SK-N-SH (cell line): ENCODE data around the gene MAP2K7. TPM values are rescaled to one million over a fixed set of nuclear protein-coding genes. Genes with fewer than 3 reads are reported as not detected.

Experiments used
- CTCF ChIA-PET: fragments of 300-600, 350-600 bp; formaldehyde crosslinking; extraction: SDS; loops from one replicate; lab custom pipeline; 2021; lab: Yijun Ruan, JAX
- POLR2A ChIA-PET: fragments of 350-600 bp; sonication (Branson Sonifier 250); formaldehyde crosslinking; extraction: SDS; loops from one replicate; lab custom pipeline; 2020; ENCODE audit warnings: antibody characterized with exemption, inconsistent platforms; lab: Yijun Ruan, JAX
- DNase-seq: peaks from one replicate; pipeline ENCODE4 v3.0.0; 2012
- H2AFZ ChIP-seq: fragments of 200-600 bp; sonication (generic); 2 replicates; pipeline ENCODE4 v1.8.1; 2016; ENCODE audit warnings: antibody characterized with exemption, mild to moderate bottlenecking, low read depth
- H3F3A ChIP-seq: fragments of 200-600 bp; sonication (generic); replicated peaks from 2 replicates; pipeline ENCODE3; 2016; ENCODE audit warnings: antibody characterized with exemption, mild to moderate bottlenecking; ENCODE audit not compliant: insufficient read depth
- H3K27ac ChIP-seq, 2 experiments: fragments of 200-500 bp in 1 of 2; fragments of 200-600 bp in 1 of 2; sonication (Bioruptor generic) in 1 of 2; sonication (generic), shearing (Covaris generic) in 1 of 2; 2 replicates each; pipeline versions ENCODE4 v1.5.1 to v1.6.1; 2014 to 2016; ENCODE audit warnings: low read depth in 2 of 2, inconsistent platforms in 1 of 2, low read length in 1 of 2, mild to moderate bottlenecking in 1 of 2, mixed read lengths in 1 of 2
- H3K27me3 ChIP-seq: fragments of 200-600 bp; sonication (generic), shearing (Covaris generic); 2 replicates; pipeline ENCODE4 v1.6.1; 2016; ENCODE audit warnings: mixed run types; ENCODE audit not compliant: insufficient read depth
- H3K36me3 ChIP-seq, 2 experiments: fragments of 200-500 bp in 1 of 2; fragments of 200-600 bp in 1 of 2; sonication (Bioruptor generic) in 1 of 2; sonication (generic) in 1 of 2; replicated peaks in 1 of 2; 2 replicates each; pipeline versions ENCODE3 to v1.5.1; 2014 to 2016; ENCODE audit warnings: low read length in 1 of 2, mild to moderate bottlenecking in 1 of 2; ENCODE audit not compliant: insufficient read depth in 2 of 2, control insufficient read depth in 1 of 2
- H3K4me1 ChIP-seq, 2 experiments: fragments of 200-500 bp in 1 of 2; fragments of 200-600 bp in 1 of 2; sonication (Bioruptor generic) in 1 of 2; sonication (generic), shearing (Covaris generic) in 1 of 2; 2 replicates each; pipeline versions ENCODE4 v1.5.1 to v1.6.1; 2014 to 2016; ENCODE audit warnings: low read depth in 1 of 2, low read length in 1 of 2, mixed run types in 1 of 2; ENCODE audit not compliant: insufficient read depth in 2 of 2, control insufficient read depth in 1 of 2
- H3K4me2 ChIP-seq: fragments of 200-600 bp; sonication (generic), shearing (Covaris generic); 2 replicates; pipeline ENCODE4 v1.6.1; 2017; ENCODE audit warnings: mixed run types
- H3K4me3 ChIP-seq, 2 experiments: fragments of 200-500 bp in 1 of 2; fragments of 200-600 bp in 1 of 2; sonication (Bioruptor generic) in 1 of 2; sonication (generic), shearing (Covaris generic) in 1 of 2; 2 replicates each; pipeline versions ENCODE4 v1.5.1 to v1.8.1; 2014 to 2016; ENCODE audit warnings: low read depth in 2 of 2, inconsistent platforms in 1 of 2, low read length in 1 of 2, mild to moderate bottlenecking in 1 of 2, mixed read lengths in 1 of 2, moderate library complexity in 1 of 2
- H3K79me2 ChIP-seq: fragments of 200-600 bp; sonication (generic); 2 replicates; pipeline ENCODE4 v1.8.1; 2017; ENCODE audit warnings: mild to moderate bottlenecking; ENCODE audit not compliant: insufficient read depth
- H3K9ac ChIP-seq: fragments of 200-600 bp; sonication (generic); 2 replicates; pipeline ENCODE4 v1.6.1; 2017; ENCODE audit warnings: mixed run types
- H3K9me2 ChIP-seq: fragments of 200-600 bp; sonication (generic); 2 replicates; pipeline ENCODE4 v1.6.1; 2017; ENCODE audit warnings: mixed run types
- H3K9me3 ChIP-seq: fragments of 200-600 bp; sonication (generic); 2 replicates; pipeline ENCODE4 v1.6.1; 2017; ENCODE audit warnings: mixed run types, mild to moderate bottlenecking, moderate library complexity
- H4K20me1 ChIP-seq: fragments of 200-600 bp; sonication (generic); 2 replicates; pipeline ENCODE4 v1.6.1; 2017; ENCODE audit warnings: mild to moderate bottlenecking, mixed run types; ENCODE audit not compliant: insufficient read depth
- CHD2 ChIP-seq: fragments of 150-350 bp; IDR thresholded peaks from 2 replicates; pipeline ENCODE4 v1.6.1; 2018; ENCODE audit warnings: low read length; ENCODE audit not compliant: partially characterized antibody
- EZH2phosphoT487 ChIP-seq: fragments of 200-600 bp; sonication (generic); IDR thresholded peaks from 2 replicates; pipeline ENCODE4 v1.6.1; 2017; ENCODE audit warnings: low read depth, mixed run types, mild to moderate bottlenecking, antibody characterized with exemption, moderate library complexity, borderline replicate concordance
- FOSL2 ChIP-seq: IDR thresholded peaks from 2 replicates; pipeline ENCODE4 v1.4.0; 2012; ENCODE audit warnings: low read depth, mild to moderate bottlenecking, moderate library complexity, borderline replicate concordance
- RXRA ChIP-seq: IDR thresholded peaks from 2 replicates; pipeline ENCODE4 v1.4.0; 2012; ENCODE audit warnings: low read depth, mild to moderate bottlenecking, borderline replicate concordance
- TAF1 ChIP-seq: IDR thresholded peaks from 2 replicates; pipeline ENCODE4 v1.6.1; 2012; ENCODE audit warnings: low read depth, mild to moderate bottlenecking, low read length, moderate library complexity, borderline replicate concordance
- TEAD4 ChIP-seq: IDR thresholded peaks from 2 replicates; pipeline ENCODE4 v1.4.0; 2012; ENCODE audit warnings: mild to moderate bottlenecking, borderline replicate concordance; ENCODE audit not compliant: insufficient read depth
- USF1 ChIP-seq: IDR thresholded peaks from 2 replicates; pipeline ENCODE4 v1.4.0; 2012; ENCODE audit warnings: low read depth, borderline replicate concordance
- WGBS: methylation state at CpG from one replicate; pipeline ENCODE4 v1.1.6; 2017; ENCODE audit warnings: low lambda C conversion rate; 5-methylcytosine and 5-hydroxymethylcytosine counted together
- polyA plus RNA-seq, 3 experiments: library from polyadenylated mRNA; depleted of rRNA; stranded (reverse); fragments of >200 nt; gene quantifications; 2 replicates each; pipeline ENCODE4 v1.2.3, GENCODE V29; 2012
- TF ChIP-seq, protein P1 (sequence below): fragments of 200-600 bp; sonication (generic); IDR thresholded peaks from 2 replicates; pipeline ENCODE4 v1.6.1; 2017; ENCODE audit warnings: antibody characterized with exemption, mild to moderate bottlenecking, moderate library complexity
- TF ChIP-seq, protein P2 (sequence below): IDR thresholded peaks from 2 replicates; pipeline ENCODE4 v1.4.0; 2012; ENCODE audit warnings: low read depth
- TF ChIP-seq, protein P3 (sequence below): IDR thresholded peaks from 2 replicates; pipeline ENCODE4; 2012
- TF ChIP-seq, protein P4 (sequence below): IDR thresholded peaks from 2 replicates; pipeline ENCODE4 v1.4.0; 2012; ENCODE audit warnings: low read depth, borderline replicate concordance

Gene MAP2K7
- polyA plus RNA-seq, 1 of the 3 experiments (the other 2 are of a cell fraction) = 13.0 TPM

DNA sequence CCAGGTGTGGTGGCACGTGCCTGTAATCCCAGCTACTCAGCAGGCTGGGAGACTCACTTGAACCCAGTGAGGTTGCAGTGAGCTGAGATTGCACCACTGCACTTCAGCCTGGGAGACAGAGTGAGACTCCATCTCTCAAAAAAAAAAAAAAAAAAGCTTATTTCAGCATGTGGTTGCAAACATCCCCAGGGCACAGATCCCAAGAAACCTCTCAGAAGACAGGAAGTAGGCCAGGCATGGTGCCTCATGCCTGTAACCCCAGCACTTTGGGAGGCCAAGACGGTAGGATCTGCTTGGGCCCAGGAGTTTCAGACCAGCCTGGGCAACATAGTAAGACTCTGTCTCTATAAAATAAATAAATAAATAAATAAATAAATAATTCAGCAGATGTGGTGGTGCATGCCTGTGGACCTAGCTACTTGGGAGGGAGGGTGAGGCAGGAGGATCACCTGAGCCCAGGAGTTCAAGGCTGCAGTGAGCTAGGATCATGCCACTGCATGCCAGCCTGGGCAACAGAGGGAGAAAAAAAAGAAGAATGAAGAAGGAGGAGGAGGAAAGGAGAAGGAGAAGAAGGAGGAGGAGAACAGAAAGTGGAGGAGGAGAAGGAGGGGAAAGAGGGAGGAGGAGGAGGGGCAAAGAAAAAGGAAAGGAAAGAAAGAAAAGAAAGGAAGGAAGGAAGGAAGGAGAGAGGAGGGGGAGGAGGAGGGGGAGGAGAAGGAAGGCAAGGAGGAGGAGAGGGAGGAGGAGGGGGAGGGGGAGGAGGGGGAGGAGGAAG, 19.7 kb upstream of the MAP2K7 start (continued):
- TF ChIP-seq, protein P1, sequence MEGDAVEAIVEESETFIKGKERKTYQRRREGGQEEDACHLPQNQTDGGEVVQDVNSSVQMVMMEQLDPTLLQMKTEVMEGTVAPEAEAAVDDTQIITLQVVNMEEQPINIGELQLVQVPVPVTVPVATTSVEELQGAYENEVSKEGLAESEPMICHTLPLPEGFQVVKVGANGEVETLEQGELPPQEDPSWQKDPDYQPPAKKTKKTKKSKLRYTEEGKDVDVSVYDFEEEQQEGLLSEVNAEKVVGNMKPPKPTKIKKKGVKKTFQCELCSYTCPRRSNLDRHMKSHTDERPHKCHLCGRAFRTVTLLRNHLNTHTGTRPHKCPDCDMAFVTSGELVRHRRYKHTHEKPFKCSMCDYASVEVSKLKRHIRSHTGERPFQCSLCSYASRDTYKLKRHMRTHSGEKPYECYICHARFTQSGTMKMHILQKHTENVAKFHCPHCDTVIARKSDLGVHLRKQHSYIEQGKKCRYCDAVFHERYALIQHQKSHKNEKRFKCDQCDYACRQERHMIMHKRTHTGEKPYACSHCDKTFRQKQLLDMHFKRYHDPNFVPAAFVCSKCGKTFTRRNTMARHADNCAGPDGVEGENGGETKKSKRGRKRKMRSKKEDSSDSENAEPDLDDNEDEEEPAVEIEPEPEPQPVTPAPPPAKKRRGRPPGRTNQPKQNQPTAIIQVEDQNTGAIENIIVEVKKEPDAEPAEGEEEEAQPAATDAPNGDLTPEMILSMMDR = no peak
- TF ChIP-seq CHD2 (no peak), EZH2phosphoT487 (no peak), TEAD4 (no peak)

- Histone ChIP-seq H4K20me1 (no peaks in the 10 kb centered on the region), H3K9me2 (no peaks in the 10 kb centered on the region)
- POLR2A ChIA-PET = interaction anchor here (0.7 kb wide), 1 partner anchor 18 kb away, joined by 3 read pairs; no protein-coding TSS in a partner anchor
These were observed 17.9 kb upstream of the MAP2K7 start for GRCh38 chr19:7885818-7886217.

DNA sequence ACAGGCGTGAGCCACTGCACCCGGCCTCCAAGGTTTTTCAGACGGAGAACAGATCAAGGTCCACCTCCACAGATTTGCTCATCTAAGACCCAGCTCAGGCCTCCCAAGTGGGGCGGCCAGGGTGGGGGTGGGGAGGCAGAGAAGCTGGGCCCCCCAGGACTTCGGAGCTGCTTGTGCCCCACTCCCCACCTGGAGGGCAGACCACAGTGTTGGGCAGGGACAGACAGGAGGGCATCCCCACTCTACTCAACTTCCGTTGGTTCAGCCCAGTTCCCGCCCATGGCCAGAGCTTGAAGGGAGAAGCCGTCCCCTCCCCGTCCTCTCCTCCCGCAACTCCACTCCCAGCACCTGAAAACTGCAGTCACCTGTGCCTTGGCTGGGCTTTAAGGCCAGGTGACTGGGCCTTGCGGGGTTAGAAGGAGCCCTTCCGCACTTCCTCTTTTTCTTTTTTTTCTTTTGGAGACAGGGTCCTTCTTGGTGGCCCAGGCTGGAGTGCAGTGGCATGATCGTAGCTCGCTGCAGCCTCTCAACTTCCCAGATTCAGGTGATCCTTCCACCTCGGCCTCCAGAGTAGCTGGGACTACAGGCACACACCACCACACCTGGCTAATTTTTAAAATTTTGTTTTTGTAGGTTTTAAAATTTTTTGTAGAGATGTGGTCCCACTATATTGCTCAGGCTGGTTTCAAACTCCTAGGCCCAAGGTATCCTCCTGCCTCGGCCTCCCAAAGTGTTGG, 16.1 kb upstream of the MAP2K7 start:
- POLR2A ChIA-PET = no interaction called here
- Histone ChIP-seq H3K36me3 (no peaks in the 10 kb centered on the region), H3K9me2 (no peaks in the 10 kb centered on the region), H3F3A (no peaks in the 10 kb centered on the region), H3K4me1 (no peaks in the 10 kb centered on the region), H3K27me3 (no peaks in the 10 kb centered on the region; the same call in 1 of the 2 replicates), H3K4me3 (no peak overlapping the region), H3K9me3 (no peaks in the 10 kb centered on the region), H4K20me1 (no peaks in the 10 kb centered on the region), H3K27ac (no peak overlapping the region)
- TF ChIP-seq TAF1 (no peak), USF1 (no peak), CHD2 (no peak), RXRA (no peak)
- TF ChIP-seq, protein P2, sequence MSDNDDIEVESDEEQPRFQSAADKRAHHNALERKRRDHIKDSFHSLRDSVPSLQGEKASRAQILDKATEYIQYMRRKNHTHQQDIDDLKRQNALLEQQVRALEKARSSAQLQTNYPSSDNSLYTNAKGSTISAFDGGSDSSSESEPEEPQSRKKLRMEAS = no peak
- TF ChIP-seq, protein P3, sequence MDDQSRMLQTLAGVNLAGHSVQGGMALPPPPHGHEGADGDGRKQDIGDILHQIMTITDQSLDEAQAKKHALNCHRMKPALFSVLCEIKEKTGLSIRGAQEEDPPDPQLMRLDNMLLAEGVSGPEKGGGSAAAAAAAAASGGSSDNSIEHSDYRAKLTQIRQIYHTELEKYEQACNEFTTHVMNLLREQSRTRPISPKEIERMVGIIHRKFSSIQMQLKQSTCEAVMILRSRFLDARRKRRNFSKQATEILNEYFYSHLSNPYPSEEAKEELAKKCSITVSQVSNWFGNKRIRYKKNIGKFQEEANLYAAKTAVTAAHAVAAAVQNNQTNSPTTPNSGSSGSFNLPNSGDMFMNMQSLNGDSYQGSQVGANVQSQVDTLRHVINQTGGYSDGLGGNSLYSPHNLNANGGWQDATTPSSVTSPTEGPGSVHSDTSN = no peak
- TF ChIP-seq, protein P4, sequence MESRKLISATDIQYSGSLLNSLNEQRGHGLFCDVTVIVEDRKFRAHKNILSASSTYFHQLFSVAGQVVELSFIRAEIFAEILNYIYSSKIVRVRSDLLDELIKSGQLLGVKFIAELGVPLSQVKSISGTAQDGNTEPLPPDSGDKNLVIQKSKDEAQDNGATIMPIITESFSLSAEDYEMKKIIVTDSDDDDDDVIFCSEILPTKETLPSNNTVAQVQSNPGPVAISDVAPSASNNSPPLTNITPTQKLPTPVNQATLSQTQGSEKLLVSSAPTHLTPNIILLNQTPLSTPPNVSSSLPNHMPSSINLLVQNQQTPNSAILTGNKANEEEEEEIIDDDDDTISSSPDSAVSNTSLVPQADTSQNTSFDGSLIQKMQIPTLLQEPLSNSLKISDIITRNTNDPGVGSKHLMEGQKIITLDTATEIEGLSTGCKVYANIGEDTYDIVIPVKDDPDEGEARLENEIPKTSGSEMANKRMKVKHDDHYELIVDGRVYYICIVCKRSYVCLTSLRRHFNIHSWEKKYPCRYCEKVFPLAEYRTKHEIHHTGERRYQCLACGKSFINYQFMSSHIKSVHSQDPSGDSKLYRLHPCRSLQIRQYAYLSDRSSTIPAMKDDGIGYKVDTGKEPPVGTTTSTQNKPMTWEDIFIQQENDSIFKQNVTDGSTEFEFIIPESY = no peak
- TF ChIP-seq, all 33 proteins: peak for 0
- H3K4me2 ChIP-seq = no peak overlapping the region
- DNase-seq = no peak
- no peak overlapping the region for H2AFZ ChIP-seq
- CTCF ChIA-PET = interaction anchor here (0.6 to 0.9 kb wide), 2 partner anchors 13 to 161 kb away, joined by 3 read pairs; no protein-coding TSS in a partner anchor
- no peaks in the 10 kb centered on the region for H3K79me2 ChIP-seq
- H3K9ac ChIP-seq = no peak overlapping the region
- 83% methylated on average over 14 of the region's 16 CpGs for WGBS

More at GRCh38 chr19:7885818-7886217, 17.9 kb upstream of the MAP2K7 start:
- Histone ChIP-seq H3K4me2 (no peak overlapping the region), H3K27me3 (no peaks in the 10 kb centered on the region; the same call in 1 of the 2 replicates), H3K9me3 (no peaks in the 10 kb centered on the region), H3K79me2 (no peaks in the 10 kb centered on the region), H3K27ac (no peak overlapping the region), H3K4me1 (no peaks in the 10 kb centered on the region), H3F3A (no peaks in the 10 kb centered on the region), H2AFZ (no peak overlapping the region), H3K9ac (no peak overlapping the region), H3K36me3 (no peaks in the 10 kb centered on the region), H3K4me3 (no peak overlapping the region)
- no peak for TF ChIP-seq FOSL2
- TF ChIP-seq TAF1 = no peak
- WGBS = 67% methylated on average over 8 of the region's 8 CpGs
- CTCF ChIA-PET = no interaction called here
- DNase-seq = no peak
